ENCODE results near the gene FILIP1. TPM values are rescaled to one million over a fixed set of nuclear protein-coding genes. Genes with fewer than 3 reads are reported as not detected.
A peak's percentile ranks its signal among the peaks of the same experiment; 100 is the strongest.

FILIP1 gene
- under 0.01 and 0.26 TPM in 2 replicates for total RNA-seq

DNA sequence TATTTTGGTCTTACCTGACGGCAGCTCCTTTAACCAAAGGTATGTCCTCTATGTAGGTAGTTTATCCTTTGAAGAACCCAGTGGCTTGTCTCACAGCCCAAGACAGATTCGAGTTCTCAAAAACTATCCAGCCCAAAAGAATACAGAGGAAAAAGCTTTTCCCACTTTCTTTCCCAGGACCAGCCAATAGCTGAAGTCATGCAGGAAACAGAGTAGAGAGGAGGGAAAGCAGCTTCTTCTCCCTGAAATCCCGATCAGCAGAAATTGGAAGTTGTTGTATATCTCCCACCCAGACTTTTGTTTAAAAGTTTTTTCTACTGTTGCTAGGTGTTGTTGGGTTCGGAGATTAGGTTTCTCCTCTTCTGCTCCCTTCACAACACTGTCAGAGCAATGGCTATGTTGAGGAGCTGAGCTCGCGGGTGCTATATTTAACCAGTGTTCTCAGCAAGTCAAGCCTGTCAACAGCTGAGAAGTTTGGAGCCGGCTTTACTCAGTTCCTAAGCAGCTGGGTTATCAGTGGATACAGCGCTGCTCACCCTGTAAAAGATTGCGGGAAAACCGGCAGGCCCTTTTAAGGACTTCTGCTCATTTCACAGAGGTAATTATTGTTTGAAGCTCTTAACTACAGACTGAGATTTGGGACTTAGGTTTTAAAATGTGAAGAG, at the start of gene FILIP1:
FILIP1 (minus strand) TSS at position 401 of the 665 bp plus-strand sequence. CDS start 78,828 bp downstream, outside the sequence.
- no peaks in the 10 kb centered on the region for H3K36me3 ChIP-seq (ENCODE audit: control insufficient read depth, insufficient read depth, low read length)
- TF ChIP-seq CTCF (IDR thresholded peaks at IDR 0.05; ENCODE audit: insufficient read depth, low read length, severe bottlenecking), result no peak
- FAIRE-seq (no peak), DNase-seq (ENCODE audit: low read depth) (peak; percentile 29)
- no peak within 1 kb of the TSS for H3K4me3 ChIP-seq (ENCODE audit: low read depth, low read length)
- H3K27me3 ChIP-seq (ENCODE audit: control insufficient read depth, insufficient read depth, low read length), result no peaks in the 10 kb centered on the region

- DNase-seq (ENCODE audit: low read depth) (no peak), FAIRE-seq (no peak)
- no peak for TF ChIP-seq CTCF (IDR thresholded peaks at IDR 0.05; ENCODE audit: insufficient read depth, low read length, severe bottlenecking)
- no peaks in the 10 kb centered on the region for H3K36me3 ChIP-seq (ENCODE audit: control insufficient read depth, insufficient read depth, low read length)
- H3K27me3 ChIP-seq (ENCODE audit: control insufficient read depth, insufficient read depth, low read length), result no peaks in the 10 kb centered on the region
- H3K4me3 ChIP-seq (ENCODE audit: low read depth, low read length), result no peak overlapping the region
These were observed 49.7 kb upstream of the FILIP1 start for GRCh38 chr6:75543311-75543710.

GRCh38 chr6:75539136-75539535, 45.5 kb upstream of the FILIP1 start:
- H3K36me3 ChIP-seq (ENCODE audit: control insufficient read depth, insufficient read depth, low read length), result no peaks in the 10 kb centered on the region
- DNase-seq (ENCODE audit: low read depth), result no peak
- no peaks in the 10 kb centered on the region for H3K27me3 ChIP-seq (ENCODE audit: control insufficient read depth, insufficient read depth, low read length)
- H3K4me3 ChIP-seq (ENCODE audit: low read depth, low read length), result no peak overlapping the region
- no peak for TF ChIP-seq CTCF (IDR thresholded peaks at IDR 0.05; ENCODE audit: insufficient read depth, low read length, severe bottlenecking)
- no peak for FAIRE-seq

DNA sequence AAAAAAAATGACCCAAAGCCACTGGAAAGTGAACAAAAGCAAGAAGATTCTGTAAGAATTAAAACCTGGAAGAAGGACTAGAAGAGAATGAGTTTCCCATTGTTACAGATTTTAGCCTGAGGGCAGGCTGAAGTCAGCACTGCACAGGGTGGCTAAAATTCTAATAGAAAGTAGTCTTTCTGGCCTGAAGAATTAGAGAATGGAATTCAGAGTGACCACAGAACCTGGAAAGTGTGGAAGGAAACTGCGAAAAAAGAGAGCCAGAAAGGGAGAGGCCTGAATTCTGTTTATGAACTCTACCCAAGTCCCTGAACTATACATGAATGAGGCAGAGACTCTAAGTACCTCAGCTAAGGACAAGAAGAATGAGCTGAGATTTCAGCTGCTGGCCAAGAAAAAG, 38.9 kb upstream of the FILIP1 start:
- DNase-seq (ENCODE audit: low read depth) (peak; percentile 15), FAIRE-seq (no peak)
- Histone ChIP-seq H3K27me3 (ENCODE audit: control insufficient read depth, insufficient read depth, low read length) (no peaks in the 10 kb centered on the region), H3K4me3 (ENCODE audit: low read depth, low read length) (no peak overlapping the region), H3K36me3 (ENCODE audit: control insufficient read depth, insufficient read depth, low read length) (no peaks in the 10 kb centered on the region)
- no peak for TF ChIP-seq CTCF (IDR thresholded peaks at IDR 0.05; ENCODE audit: insufficient read depth, low read length, severe bottlenecking)

DNA sequence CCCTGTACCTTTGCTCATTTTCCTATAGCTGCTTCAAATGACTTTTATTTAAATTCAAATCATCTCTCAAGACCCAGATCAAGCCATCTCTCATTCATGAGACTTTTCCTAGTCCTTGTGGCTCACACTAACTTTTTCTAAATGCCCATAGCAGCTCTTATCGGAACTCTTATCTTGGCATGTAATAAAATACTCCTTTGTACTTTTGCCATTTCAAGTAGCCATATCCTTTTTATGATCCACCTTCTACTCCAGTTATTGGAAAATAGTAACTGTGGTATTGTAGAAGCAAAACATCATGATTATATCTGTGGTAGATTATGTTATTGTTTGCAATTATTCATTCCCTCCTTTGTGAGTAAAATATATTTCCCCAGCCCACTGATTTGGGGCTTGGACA, 37.6 kb upstream of the FILIP1 start:
- Histone ChIP-seq H3K36me3 (ENCODE audit: control insufficient read depth, insufficient read depth, low read length) (no peaks in the 10 kb centered on the region), H3K27me3 (ENCODE audit: control insufficient read depth, insufficient read depth, low read length) (no peaks in the 10 kb centered on the region), H3K4me3 (ENCODE audit: low read depth, low read length) (no peak overlapping the region)
- DNase-seq (ENCODE audit: low read depth) (no peak), FAIRE-seq (no peak)
- no peak for TF ChIP-seq CTCF (IDR thresholded peaks at IDR 0.05; ENCODE audit: insufficient read depth, low read length, severe bottlenecking)

- no peak for FAIRE-seq
- no peaks in the 10 kb centered on the region for H3K36me3 ChIP-seq (ENCODE audit: control insufficient read depth, insufficient read depth, low read length)
- no peak overlapping the region for H3K4me3 ChIP-seq (ENCODE audit: low read depth, low read length)
- no peaks in the 10 kb centered on the region for H3K27me3 ChIP-seq (ENCODE audit: control insufficient read depth, insufficient read depth, low read length)
- no peak for DNase-seq (ENCODE audit: low read depth)
- TF ChIP-seq CTCF (IDR thresholded peaks at IDR 0.05; ENCODE audit: insufficient read depth, low read length, severe bottlenecking), result no peak
These were observed 37.1 kb upstream of the FILIP1 start for GRCh38 chr6:75530696-75531095.
